ENCODE results near the gene DBF4B. TPM values are rescaled to one million over a fixed set of nuclear protein-coding genes. Genes with fewer than 3 reads are reported as not detected.

The DBF4B gene
- total and polyA plus RNA-seq, 2 donors (not counting 1 experiment from before 2014, with no cell fraction given): 2.2 to 3.3 TPM

DNA sequence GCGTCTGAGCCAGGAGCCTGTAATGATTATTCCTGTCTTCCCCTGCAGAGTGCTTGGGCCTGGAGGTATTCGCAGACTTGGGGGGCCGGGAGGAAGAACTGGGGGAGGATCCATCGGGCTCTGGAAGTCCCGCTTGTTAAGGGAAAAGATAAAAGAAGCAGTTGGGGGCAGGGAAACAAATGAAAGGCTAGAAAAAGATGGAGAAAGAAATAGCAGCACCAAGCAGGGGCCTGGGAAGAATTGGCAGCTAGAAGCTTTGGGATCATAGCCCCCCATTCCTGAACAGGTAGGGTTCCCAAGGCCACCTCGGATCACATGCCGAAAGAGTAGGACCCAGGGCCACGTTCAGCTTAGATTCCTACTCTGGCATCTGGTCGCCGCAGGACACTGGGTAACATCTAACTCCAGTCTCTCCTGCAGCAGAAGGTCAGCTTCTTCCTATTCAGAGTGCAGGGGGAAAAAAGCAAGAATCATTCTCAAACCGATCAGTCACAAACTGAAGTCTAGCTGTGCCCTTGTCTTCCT is 73.9 kb downstream of the DBF4B start:
- no peak for TF ChIP-seq EZH2 (IDR thresholded peaks at IDR 0.05; ENCODE audit: low read length, missing control alignments)
- TF ChIP-seq, protein P1, sequence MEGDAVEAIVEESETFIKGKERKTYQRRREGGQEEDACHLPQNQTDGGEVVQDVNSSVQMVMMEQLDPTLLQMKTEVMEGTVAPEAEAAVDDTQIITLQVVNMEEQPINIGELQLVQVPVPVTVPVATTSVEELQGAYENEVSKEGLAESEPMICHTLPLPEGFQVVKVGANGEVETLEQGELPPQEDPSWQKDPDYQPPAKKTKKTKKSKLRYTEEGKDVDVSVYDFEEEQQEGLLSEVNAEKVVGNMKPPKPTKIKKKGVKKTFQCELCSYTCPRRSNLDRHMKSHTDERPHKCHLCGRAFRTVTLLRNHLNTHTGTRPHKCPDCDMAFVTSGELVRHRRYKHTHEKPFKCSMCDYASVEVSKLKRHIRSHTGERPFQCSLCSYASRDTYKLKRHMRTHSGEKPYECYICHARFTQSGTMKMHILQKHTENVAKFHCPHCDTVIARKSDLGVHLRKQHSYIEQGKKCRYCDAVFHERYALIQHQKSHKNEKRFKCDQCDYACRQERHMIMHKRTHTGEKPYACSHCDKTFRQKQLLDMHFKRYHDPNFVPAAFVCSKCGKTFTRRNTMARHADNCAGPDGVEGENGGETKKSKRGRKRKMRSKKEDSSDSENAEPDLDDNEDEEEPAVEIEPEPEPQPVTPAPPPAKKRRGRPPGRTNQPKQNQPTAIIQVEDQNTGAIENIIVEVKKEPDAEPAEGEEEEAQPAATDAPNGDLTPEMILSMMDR (conservative IDR thresholded peaks at IDR 0.05 in 1 of 2, IDR thresholded peaks at IDR 0.05 in 1 of 2; ENCODE audit: low read depth in 1 of 2, low read length in 2 of 2): no peak
- Histone ChIP-seq H3K27me3 (ENCODE audit: control insufficient read depth, insufficient read depth, low read length) (no peaks in the 10 kb centered on the region), H3K4me3 (replicated peaks in 1 of 4; ENCODE audit: control extremely low read depth in 1 of 4, insufficient read depth in 1 of 4, low read depth in 3 of 4, low read length in 4 of 4) (no peak overlapping the region), H4K20me1 (ENCODE audit: control insufficient read depth, extremely low read depth, insufficient read depth, low read length) (no peaks in the 10 kb centered on the region), H3K79me2 (ENCODE audit: control insufficient read depth, insufficient read depth, low read length) (no peaks in the 10 kb centered on the region), H3K4me2 (ENCODE audit: extremely low read depth, insufficient read depth, low read length) (no peak overlapping the region), H3K9ac (ENCODE audit: insufficient read depth, low read length) (no peak overlapping the region), H2AFZ (ENCODE audit: low read length) (no peak overlapping the region), H3K27ac (ENCODE audit: insufficient read depth, low read length) (no peak overlapping the region), H3K4me1 (ENCODE audit: control insufficient read depth, extremely low read depth, insufficient read depth, low read length) (peaks cover 2% of the 10 kb centered on the region), H3K36me3 (ENCODE audit: control insufficient read depth, insufficient read depth, low read length) (no peaks in the 10 kb centered on the region), H3K9me3 (ENCODE audit: control insufficient read depth, insufficient read depth, low read depth, low read length) (no peaks in the 10 kb centered on the region)
- DNase-seq (ENCODE audit: low read depth in 2 of 2): no peak

DNA sequence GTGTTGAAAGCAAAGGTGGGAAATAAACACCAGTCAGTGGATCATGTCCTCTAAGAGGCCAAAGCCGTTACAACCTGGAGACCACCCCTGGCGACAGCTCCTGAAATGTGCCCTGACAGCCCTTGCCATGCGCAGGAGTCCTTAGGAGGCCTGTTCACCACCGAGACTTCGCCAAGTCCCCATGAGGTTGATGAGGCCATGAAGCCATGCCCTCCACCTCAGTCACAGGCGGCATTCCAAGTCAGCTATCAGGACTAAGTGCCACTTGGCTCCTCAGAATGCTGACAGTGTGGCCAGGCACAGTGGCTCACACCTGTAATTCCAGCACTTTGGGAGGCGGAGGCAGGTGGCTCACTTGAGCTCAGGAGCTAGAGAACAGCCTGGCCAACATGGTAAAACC is 77.5 kb downstream of the DBF4B start:
- H3K4me3 ChIP-seq (replicated peaks in 1 of 4; ENCODE audit: control extremely low read depth in 1 of 4, insufficient read depth in 1 of 4, low read depth in 3 of 4, low read length in 4 of 4): no peak overlapping the region
- H3K9ac ChIP-seq (ENCODE audit: insufficient read depth, low read length): no peak overlapping the region
- H3K27me3 ChIP-seq (ENCODE audit: control insufficient read depth, insufficient read depth, low read length): no peaks in the 10 kb centered on the region
- TF ChIP-seq, protein P1 (conservative IDR thresholded peaks at IDR 0.05 in 1 of 2, IDR thresholded peaks at IDR 0.05 in 1 of 2; ENCODE audit: low read depth in 1 of 2, low read length in 2 of 2): no peak
- no peak for TF ChIP-seq EZH2 (IDR thresholded peaks at IDR 0.05; ENCODE audit: low read length, missing control alignments)
- H4K20me1 ChIP-seq (ENCODE audit: control insufficient read depth, extremely low read depth, insufficient read depth, low read length): no peaks in the 10 kb centered on the region
- H3K9me3 ChIP-seq (ENCODE audit: control insufficient read depth, insufficient read depth, low read depth, low read length): no peaks in the 10 kb centered on the region
- no peak overlapping the region for H3K27ac ChIP-seq (ENCODE audit: insufficient read depth, low read length)
- H2AFZ ChIP-seq (ENCODE audit: low read length): no peak overlapping the region
- DNase-seq (ENCODE audit: low read depth in 2 of 2): no peak
- H3K36me3 ChIP-seq (ENCODE audit: control insufficient read depth, insufficient read depth, low read length): no peaks in the 10 kb centered on the region
- H3K4me2 ChIP-seq (ENCODE audit: extremely low read depth, insufficient read depth, low read length): no peak overlapping the region
- no peaks in the 10 kb centered on the region for H3K79me2 ChIP-seq (ENCODE audit: control insufficient read depth, insufficient read depth, low read length)
- no peaks in the 10 kb centered on the region for H3K4me1 ChIP-seq (ENCODE audit: control insufficient read depth, extremely low read depth, insufficient read depth, low read length)

DNA sequence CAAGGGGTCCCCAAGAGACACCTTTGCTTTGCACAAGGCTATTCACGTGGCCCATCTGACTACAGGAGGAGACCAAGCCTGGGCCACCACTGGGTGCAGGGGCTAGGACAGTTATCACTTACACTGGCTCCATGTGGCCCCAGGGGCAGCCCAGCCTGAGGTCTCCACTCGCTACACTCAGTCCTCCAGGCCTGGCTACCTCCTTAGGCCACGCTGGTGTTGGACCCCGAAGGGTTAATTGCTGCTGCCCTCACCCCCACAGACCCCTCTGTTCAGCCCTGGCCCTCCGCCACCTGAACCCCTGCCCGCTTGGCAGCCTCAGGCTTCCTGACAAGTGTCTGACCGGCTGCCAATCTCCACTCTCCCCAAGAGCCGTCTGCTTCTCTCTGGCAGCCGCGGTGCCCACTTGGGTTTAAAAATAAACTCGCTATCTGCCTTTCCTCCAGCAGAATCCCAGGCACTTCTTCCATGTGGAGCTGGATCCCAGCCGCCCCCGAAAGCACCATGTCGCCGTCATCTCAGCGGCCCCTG is 78.2 kb downstream of the DBF4B start:
- DNase-seq (ENCODE audit: low read depth in 2 of 2): no peak
- H3K4me3 ChIP-seq (replicated peaks in 1 of 4; ENCODE audit: control extremely low read depth in 1 of 4, insufficient read depth in 1 of 4, low read depth in 3 of 4, low read length in 4 of 4): no peak overlapping the region
- H3K27me3 ChIP-seq (ENCODE audit: control insufficient read depth, insufficient read depth, low read length): no peaks in the 10 kb centered on the region
- H2AFZ ChIP-seq (ENCODE audit: low read length): no peak overlapping the region
- no peak overlapping the region for H3K4me2 ChIP-seq (ENCODE audit: extremely low read depth, insufficient read depth, low read length)
- H3K27ac ChIP-seq (ENCODE audit: insufficient read depth, low read length): no peak overlapping the region
- no peaks in the 10 kb centered on the region for H3K4me1 ChIP-seq (ENCODE audit: control insufficient read depth, extremely low read depth, insufficient read depth, low read length)
- TF ChIP-seq EZH2 (IDR thresholded peaks at IDR 0.05; ENCODE audit: low read length, missing control alignments): no peak
- TF ChIP-seq, protein P1 (conservative IDR thresholded peaks at IDR 0.05 in 1 of 2, IDR thresholded peaks at IDR 0.05 in 1 of 2; ENCODE audit: low read depth in 1 of 2, low read length in 2 of 2): no peak
- H3K36me3 ChIP-seq (ENCODE audit: control insufficient read depth, insufficient read depth, low read length): no peaks in the 10 kb centered on the region
- no peaks in the 10 kb centered on the region for H4K20me1 ChIP-seq (ENCODE audit: control insufficient read depth, extremely low read depth, insufficient read depth, low read length)
- no peak overlapping the region for H3K9ac ChIP-seq (ENCODE audit: insufficient read depth, low read length)
- H3K9me3 ChIP-seq (ENCODE audit: control insufficient read depth, insufficient read depth, low read depth, low read length): no peaks in the 10 kb centered on the region
- H3K79me2 ChIP-seq (ENCODE audit: control insufficient read depth, insufficient read depth, low read length): no peaks in the 10 kb centered on the region

Measured in fibroblast of lung (primary cell).